AG20443 (cell line): ENCODE results near the gene EFCAB8.
"Not testable (repeated sequence)": the region's sequence is repeated elsewhere in the genome, so short reads cannot be mapped to it uniquely, and the experiment has no call there.

Source experiments
- DNase-seq: peaks from one replicate; pipeline ENCODE4 v3.0.0; 2012; ENCODE audit warnings: low spot score, mixed read lengths

The EFCAB8 gene

GRCh38 chr20:32912688-32913087, 54.0 kb downstream of the EFCAB8 start:
- no peak for DNase-seq

- peak; percentile 4 for DNase-seq
Observed at GRCh38 chr20:32914031-32914430, 55.3 kb downstream of the EFCAB8 start.

GRCh38 chr20:32917191-32917950, 58.6 kb downstream of the EFCAB8 start:
- DNase-seq, result peak; percentile 8

- peak; percentile 6 for DNase-seq
Observed at GRCh38 chr20:32918296-32918695, 59.6 kb downstream of the EFCAB8 start.

- peak; percentile 3 for DNase-seq
Observed at GRCh38 chr20:32918751-32919150, 60.0 kb downstream of the EFCAB8 start.

- DNase-seq, result peak; percentile 5
Observed at GRCh38 chr20:32920066-32920465, 61.3 kb downstream of the EFCAB8 start.

- DNase-seq, result no peak
Observed at GRCh38 chr20:32920530-32921298, 62.0 kb downstream of the EFCAB8 start.

GRCh38 chr20:32922466-32922865, 63.7 kb downstream of the EFCAB8 start:
- no peak for DNase-seq

GRCh38 chr20:32924781-32925180, 66.1 kb downstream of the EFCAB8 start:
- no peak for DNase-seq

- DNase-seq, result no peak
Observed at GRCh38 chr20:32925481-32926196, 66.9 kb downstream of the EFCAB8 start.

GRCh38 chr20:32929162-32929561, 70.4 kb downstream of the EFCAB8 start:
- DNase-seq, result no peak

GRCh38 chr20:32930181-32930580, 71.5 kb downstream of the EFCAB8 start:
- DNase-seq, result no peak

GRCh38 chr20:32930701-32931100, 72.0 kb downstream of the EFCAB8 start:
- DNase-seq, result no peak

GRCh38 chr20:32934580-32934979, 75.9 kb downstream of the EFCAB8 start:
- DNase-seq, result no peak

GRCh38 chr20:32941155-32941885, 82.6 kb downstream of the EFCAB8 start:
- DNase-seq, result no peak

- no peak for DNase-seq
Observed at GRCh38 chr20:32943490-32944052, 84.8 kb downstream of the EFCAB8 start.

- DNase-seq, result peak; percentile 50
Observed at GRCh38 chr20:32945710-32946221, 87.0 kb downstream of the EFCAB8 start.

- DNase-seq, result no peak
Observed at GRCh38 chr20:32946629-32947028, 87.9 kb downstream of the EFCAB8 start.

- DNase-seq, result not testable (repeated sequence)
Observed at GRCh38 chr20:32950539-32950938, 91.8 kb downstream of the EFCAB8 start.

GRCh38 chr20:32957459-32957858, 98.7 kb downstream of the EFCAB8 start:
- no peak for DNase-seq

GRCh38 chr20:32958574-32958973, 99.9 kb downstream of the EFCAB8 start:
- peak; percentile 3 for DNase-seq
